ENCODE data around the gene AMN1. TPM values are rescaled to one million over a fixed set of nuclear protein-coding genes. Genes with fewer than 3 reads are reported as not detected.
"Not testable (repeated sequence)": the region's sequence is repeated elsewhere in the genome, so short reads cannot be mapped to it uniquely, and the experiment has no call there.

Gene AMN1
- total RNA-seq, 1 experiment from 2014 or later = 26.9 TPM

DNA sequence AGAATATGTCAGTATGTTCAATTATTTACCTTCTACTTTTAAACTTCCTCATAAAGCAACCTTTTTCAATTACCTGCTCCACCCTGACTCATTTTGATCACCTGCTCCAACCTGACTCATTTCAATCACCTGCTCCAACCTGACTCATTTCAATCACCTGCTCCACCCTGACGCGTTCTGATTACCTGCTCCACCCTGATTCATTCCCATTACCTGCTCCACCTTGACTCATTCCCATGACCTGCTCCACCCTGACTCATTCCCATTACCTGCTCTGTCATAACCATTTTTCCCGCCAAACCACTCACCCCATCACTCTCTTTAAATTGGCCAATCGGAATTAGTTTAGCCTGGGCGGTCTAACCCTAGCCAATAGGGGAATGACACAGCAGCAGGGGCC, 29.5 kb upstream of the AMN1 start:
- H3K27ac ChIP-seq (ENCODE audit: low read depth, low read length); BruUV-seq (replicated peaks); H3K9ac ChIP-seq (ENCODE audit: low read length); CTCF ChIA-PET; H3K27me3 ChIP-seq (ENCODE audit: insufficient read depth, low read length); RAD21 ChIA-PET (ENCODE audit: low non-redundant PET in 1 of 2, low total read pairs in 2 of 2, uncharacterized antibody in 2 of 2, unreplicated experiment in 2 of 2); H3K79me2 ChIP-seq (ENCODE audit: insufficient read depth, low read length); H3K4me2 ChIP-seq (ENCODE audit: low read length); H3K36me3 ChIP-seq (ENCODE audit: control insufficient read depth in 1 of 2, insufficient read depth in 2 of 2, low read length in 2 of 2); intact Hi-C loops (cut with micrococcal nuclease); H3K9me2 ChIP-seq (ENCODE audit: insufficient read depth); H3K4me3 ChIP-seq (replicated peaks in 1 of 2; ENCODE audit: low read depth in 1 of 2, low read length in 2 of 2); H3K9me3 ChIP-seq (ENCODE audit: control insufficient read depth in 1 of 2, insufficient read depth in 1 of 2, low read depth in 1 of 2, low read length in 2 of 2); H4K20me1 ChIP-seq (ENCODE audit: insufficient read depth); H2AFZ ChIP-seq (ENCODE audit: low read depth, low read length, poor library complexity, severe bottlenecking): not testable (repeated sequence)
- ATAC-seq = 0 out of 2 replicates have a peak, but pooled peaks have one; percentile 26
- peak; percentile 84 for TF ChIP-seq FOSL1 (IDR thresholded peaks at IDR 0.05; ENCODE audit: low read depth)
- peak; percentile 42; the same call in 1 of the 2 replicates for TF ChIP-seq CEBPB (IDR thresholded peaks at IDR 0.05; ENCODE audit: low read depth)
- peak; percentile 80 for TF ChIP-seq SP1 (IDR thresholded peaks at IDR 0.05; ENCODE audit: low read depth)
- TF ChIP-seq, protein P1, sequence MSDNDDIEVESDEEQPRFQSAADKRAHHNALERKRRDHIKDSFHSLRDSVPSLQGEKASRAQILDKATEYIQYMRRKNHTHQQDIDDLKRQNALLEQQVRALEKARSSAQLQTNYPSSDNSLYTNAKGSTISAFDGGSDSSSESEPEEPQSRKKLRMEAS (IDR thresholded peaks at IDR 0.05) = peak; percentile 72
- peak; percentile 86 for TF ChIP-seq JUND (IDR thresholded peaks at IDR 0.05)
- peak; percentile 71; the same call in 1 of the 2 replicates for TF ChIP-seq CBX3 (IDR thresholded peaks at IDR 0.05; ENCODE audit: low read depth)
- H3K4me1 ChIP-seq (ENCODE audit: control insufficient read depth in 1 of 2, insufficient read depth in 2 of 2, low read length in 2 of 2) = peaks cover 35 to 46% of the 10 kb centered on the region in 2 experiments
- peak; percentile 83 for DNase-seq (ENCODE audit: low read depth, low spot score)
- POLR2A ChIA-PET = interaction anchor here (1.0 kb wide), 1 partner anchor 25 kb away, joined by 4 read pairs; no protein-coding TSS in a partner anchor

DNA sequence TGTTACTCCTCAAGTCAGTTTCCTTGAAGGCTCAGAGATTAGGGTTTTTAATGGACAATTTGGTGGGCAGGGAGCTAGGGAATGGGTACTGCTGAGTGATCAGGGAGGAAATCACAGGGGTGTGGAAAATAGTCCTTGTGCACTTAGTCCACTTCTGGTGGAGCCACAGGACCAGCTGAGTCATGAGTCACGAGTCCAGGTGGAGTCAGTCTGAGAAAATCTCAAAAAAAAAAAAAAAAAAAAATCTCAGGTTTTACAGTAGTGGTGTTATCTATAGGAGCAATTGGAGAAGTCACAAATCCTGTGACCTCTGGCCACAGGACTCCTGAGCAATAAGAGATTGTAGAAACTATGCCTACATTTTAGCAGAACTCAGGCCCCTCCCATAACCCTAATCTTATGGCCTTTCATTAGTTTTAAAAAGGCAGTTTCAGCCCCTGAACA, 28.2 kb upstream of the AMN1 start:
- RAD21 ChIA-PET (ENCODE audit: low non-redundant PET in 1 of 2, low total read pairs in 2 of 2, uncharacterized antibody in 2 of 2, unreplicated experiment in 2 of 2) = interaction anchor here in 1 of 2 experiments (0.6 kb wide), 1 partner anchor 24 kb away, joined by 4 read pairs; no protein-coding TSS in a partner anchor
- CTCF ChIA-PET = no interaction called here
- no peaks in the 10 kb centered on the region for H3K79me2 ChIP-seq (ENCODE audit: insufficient read depth, low read length)
- peak overlapping the region; percentile 46 for H3K9ac ChIP-seq (ENCODE audit: low read length)
- H3K27ac ChIP-seq (ENCODE audit: low read depth, low read length) = peak overlapping the region; percentile 37
- no peaks in the 10 kb centered on the region for H3K27me3 ChIP-seq (ENCODE audit: insufficient read depth, low read length)
- TF ChIP-seq RAD21 (IDR thresholded peaks at IDR 0.05; ENCODE audit: low read depth) = peak; percentile 16; the same call in 1 of the 2 replicates
- TF ChIP-seq POLR2AphosphoS5 (IDR thresholded peaks at IDR 0.05; ENCODE audit: low read depth, low read length) = peak; percentile 56
- TF ChIP-seq YY1 (IDR thresholded peaks at IDR 0.05; ENCODE audit: extremely low read depth, insufficient replicate concordance, low read depth, low read length) = no peak
- no peak for TF ChIP-seq ZNF274 (IDR thresholded peaks at IDR 0.05; ENCODE audit: low read depth, low read length)
- TF ChIP-seq FOSL1 (IDR thresholded peaks at IDR 0.05; ENCODE audit: low read depth) = peak; percentile 65
- peak; percentile 44 for TF ChIP-seq SP1 (IDR thresholded peaks at IDR 0.05; ENCODE audit: low read depth)
- peak; percentile 35; the same call in 1 of the 2 replicates for TF ChIP-seq CBX3 (IDR thresholded peaks at IDR 0.05; ENCODE audit: low read depth)
- peak; percentile 66 for TF ChIP-seq JUND (IDR thresholded peaks at IDR 0.05)
- TF ChIP-seq POLR2A (IDR thresholded peaks at IDR 0.05; ENCODE audit: borderline replicate concordance, extremely low read depth, insufficient read depth, insufficient read length) = no peak
- TF ChIP-seq EZH2phosphoT487 (IDR thresholded peaks at IDR 0.05; ENCODE audit: borderline replicate concordance) = no peak
- TF ChIP-seq SRF (IDR thresholded peaks at IDR 0.05; ENCODE audit: low read depth) = no peak
- no peak for TF ChIP-seq ELF1 (IDR thresholded peaks at IDR 0.05; ENCODE audit: borderline replicate concordance, low read depth)
- H3K4me2 ChIP-seq (ENCODE audit: low read length) = peak overlapping the region; percentile 58
- BruUV-seq (replicated peaks) = no TSS peak
- H2AFZ ChIP-seq (ENCODE audit: low read depth, low read length, poor library complexity, severe bottlenecking) = peak overlapping the region; percentile 62
- no peaks in the 10 kb centered on the region for H4K20me1 ChIP-seq (ENCODE audit: insufficient read depth)
- ATAC-seq = peak; percentile 70
- POLR2A ChIA-PET = interaction anchor here (0.6 to 1.0 kb wide), 3 partner anchors 12 to 20 kb away, joined by 3 to 5 read pairs (median 4); no protein-coding TSS in a partner anchor
- 0 out of 4 replicates have a peak overlapping the region, but pooled peaks of 1 of the 2 experiments have one; percentile 3 for H3K4me3 ChIP-seq (replicated peaks in 1 of 2; ENCODE audit: low read depth in 1 of 2, low read length in 2 of 2)
- DNase-seq (ENCODE audit: low read depth, low spot score) = peak; percentile 52
- H3K9me3 ChIP-seq (ENCODE audit: control insufficient read depth in 1 of 2, insufficient read depth in 1 of 2, low read depth in 1 of 2, low read length in 2 of 2) = no peaks in the 10 kb centered on the region
- H3K36me3 ChIP-seq (ENCODE audit: control insufficient read depth in 1 of 2, insufficient read depth in 2 of 2, low read length in 2 of 2) = no peaks in the 10 kb centered on the region
- intact Hi-C loops (cut with micrococcal nuclease) = no loop called here
- H3K4me1 ChIP-seq (ENCODE audit: control insufficient read depth in 1 of 2, insufficient read depth in 2 of 2, low read length in 2 of 2) = peaks cover 38 to 43% of the 10 kb centered on the region in 2 experiments
- no peaks in the 10 kb centered on the region for H3K9me2 ChIP-seq (ENCODE audit: insufficient read depth)
